ENCODE data around the gene SCFD1.
"Not testable (repeated sequence)": the region's sequence is repeated elsewhere in the genome, so short reads cannot be mapped to it uniquely, and the experiment has no call there.

GRCh38 chr14:30680776-30681175, 58.7 kb downstream of the SCFD1 start:
- not testable (repeated sequence) for TF ChIP-seq CTCF (IDR thresholded peaks at IDR 0.05; ENCODE audit: low read length); EZH2phosphoT487 (IDR thresholded peaks at IDR 0.05; ENCODE audit: low read length); EZH2 (optimal IDR thresholded peaks at IDR 0.05; ENCODE audit: low read depth, low read length)
